Memory B cell (primary cell): Measurements from ENCODE around the gene C14orf180.

Source experiments
- ATAC-seq: fragments of 150-1000 bp; cut with Tn5 transposase; 2 replicates; pipeline ENCODE4 v1.10.0; 2021; ENCODE audit warnings: low read depth, mild to moderate bottlenecking, moderate library complexity
- DNase-seq, 2 donors: peaks; one replicate each; pipeline ENCODE4 v3.0.0; 2022; ENCODE audit warnings: low spot score in 2 of 2
- H3K27ac Mint-ChIP-seq: one replicate; pipeline ENCODE4 v1.8.0; 2022; ENCODE audit warnings: mild to moderate bottlenecking, moderate library complexity, mixed read lengths
- H3K27me3 Mint-ChIP-seq: one replicate; pipeline ENCODE4 v1.8.0; 2022; ENCODE audit warnings: mixed read lengths
- H3K36me3 Mint-ChIP-seq: one replicate; pipeline ENCODE4 v1.8.0; 2022; ENCODE audit warnings: mild to moderate bottlenecking, mixed read lengths
- H3K4me1 Mint-ChIP-seq: one replicate; pipeline ENCODE4 v1.8.0; 2022; ENCODE audit warnings: mixed read lengths
- H3K4me3 Mint-ChIP-seq: one replicate; pipeline ENCODE4 v1.8.0; 2022; ENCODE audit warnings: mild to moderate bottlenecking, moderate library complexity, mixed read lengths
- H3K9me3 Mint-ChIP-seq: one replicate; pipeline ENCODE4 v1.8.0; 2022; ENCODE audit warnings: mixed read lengths

Gene C14orf180

GRCh38 chr14:104603711-104604401 lies 24.3 kb downstream of the C14orf180 start:
- H3K9me3 Mint-ChIP-seq: peaks cover 7% of the 10 kb centered on the region
- no peak overlapping the region for H3K27ac Mint-ChIP-seq
- H3K27me3 Mint-ChIP-seq: peaks cover 26% of the 10 kb centered on the region
- DNase-seq (no peak), ATAC-seq (no peak)
- no peak overlapping the region for H3K4me3 Mint-ChIP-seq
- peaks cover 2% of the 10 kb centered on the region for H3K4me1 Mint-ChIP-seq
- H3K36me3 Mint-ChIP-seq: no peaks in the 10 kb centered on the region

- no peak within 1 kb of the TSS for H3K27ac Mint-ChIP-seq
- H3K4me1 Mint-ChIP-seq: peaks cover 2% of the 10 kb centered on the region
- ATAC-seq (no peak), DNase-seq (no peak)
- H3K36me3 Mint-ChIP-seq: no peaks in the 10 kb centered on the region
- H3K4me3 Mint-ChIP-seq: no peak within 1 kb of the TSS
- peaks cover 23% of the 10 kb centered on the region for H3K27me3 Mint-ChIP-seq
- H3K9me3 Mint-ChIP-seq: peaks cover 7% of the 10 kb centered on the region
Observed at GRCh38 chr14:104604458-104605449, 25.2 kb downstream of the C14orf180 start, which contains the start of gene TMEM179. Gene TMEM179 (minus strand): TSS chr14:104604772. CDS start chr14:104604741, 31 bp downstream.

GRCh38 chr14:104609666-104610065 lies 30.1 kb downstream of the C14orf180 start:
- H3K4me1 Mint-ChIP-seq: no peaks in the 10 kb centered on the region
- no peak for DNase-seq
- H3K9me3 Mint-ChIP-seq: peaks cover 12% of the 10 kb centered on the region
- no peak overlapping the region for H3K4me3 Mint-ChIP-seq
- ATAC-seq: no peak
- peaks cover 19% of the 10 kb centered on the region for H3K27me3 Mint-ChIP-seq
- no peaks in the 10 kb centered on the region for H3K36me3 Mint-ChIP-seq
- H3K27ac Mint-ChIP-seq: no peak overlapping the region

- DNase-seq: no peak
- Mint-ChIP-seq H3K4me1 (no peaks in the 10 kb centered on the region), H3K27me3 (peaks cover 16% of the 10 kb centered on the region), H3K36me3 (no peaks in the 10 kb centered on the region), H3K27ac (no peak overlapping the region), H3K4me3 (no peak overlapping the region), H3K9me3 (peaks cover 12% of the 10 kb centered on the region)
- no peak for ATAC-seq
Observed at GRCh38 chr14:104610749-104611310, 31.3 kb downstream of the C14orf180 start.

GRCh38 chr14:104611881-104612280 lies 32.3 kb downstream of the C14orf180 start:
- ATAC-seq (no peak), DNase-seq (no peak)
- Mint-ChIP-seq H3K27ac (no peak overlapping the region), H3K4me1 (no peaks in the 10 kb centered on the region), H3K27me3 (peaks cover 18% of the 10 kb centered on the region), H3K9me3 (peaks cover 12% of the 10 kb centered on the region), H3K36me3 (no peaks in the 10 kb centered on the region), H3K4me3 (no peak overlapping the region)

GRCh38 chr14:104614126-104614812 lies 34.7 kb downstream of the C14orf180 start:
- Mint-ChIP-seq H3K27me3 (peaks cover 26% of the 10 kb centered on the region), H3K4me3 (no peak overlapping the region), H3K36me3 (no peaks in the 10 kb centered on the region), H3K27ac (no peak overlapping the region), H3K9me3 (peaks cover 5% of the 10 kb centered on the region), H3K4me1 (peaks cover 3% of the 10 kb centered on the region)
- DNase-seq (no peak), ATAC-seq (no peak)

GRCh38 chr14:104624939-104625338 lies 45.4 kb downstream of the C14orf180 start:
- H3K27ac Mint-ChIP-seq: no peak overlapping the region
- peaks cover 10% of the 10 kb centered on the region for H3K36me3 Mint-ChIP-seq
- peaks cover 23% of the 10 kb centered on the region for H3K27me3 Mint-ChIP-seq
- peaks cover 3% of the 10 kb centered on the region for H3K4me1 Mint-ChIP-seq
- H3K9me3 Mint-ChIP-seq: peaks cover 12% of the 10 kb centered on the region
- no peak for ATAC-seq
- no peak overlapping the region for H3K4me3 Mint-ChIP-seq
- no peak for DNase-seq

GRCh38 chr14:104632781-104633180 lies 53.2 kb downstream of the C14orf180 start:
- DNase-seq (no peak), ATAC-seq (no peak)
- H3K36me3 Mint-ChIP-seq: peaks cover 5% of the 10 kb centered on the region
- peaks cover 6% of the 10 kb centered on the region for H3K9me3 Mint-ChIP-seq
- no peak overlapping the region for H3K4me3 Mint-ChIP-seq
- H3K27ac Mint-ChIP-seq: no peak overlapping the region
- H3K4me1 Mint-ChIP-seq: peaks cover 2% of the 10 kb centered on the region
- peaks cover 7% of the 10 kb centered on the region for H3K27me3 Mint-ChIP-seq

- Mint-ChIP-seq H3K36me3 (peaks cover 5% of the 10 kb centered on the region), H3K9me3 (peaks cover 6% of the 10 kb centered on the region), H3K27me3 (peaks cover 9% of the 10 kb centered on the region), H3K4me1 (peaks cover 2% of the 10 kb centered on the region), H3K4me3 (no peak overlapping the region), H3K27ac (no peak overlapping the region)
- no peak for ATAC-seq
- no peak for DNase-seq
Observed at GRCh38 chr14:104633276-104634137, 53.9 kb downstream of the C14orf180 start.

- ATAC-seq (no peak), DNase-seq (no peak)
- Mint-ChIP-seq H3K4me1 (peaks cover 2% of the 10 kb centered on the region), H3K36me3 (peaks cover 1% of the 10 kb centered on the region), H3K27ac (no peak overlapping the region), H3K9me3 (peaks cover 3% of the 10 kb centered on the region), H3K4me3 (no peak overlapping the region), H3K27me3 (peaks cover 6% of the 10 kb centered on the region)
Observed at GRCh38 chr14:104634138-104634760, 54.7 kb downstream of the C14orf180 start.

- Mint-ChIP-seq H3K36me3 (peaks cover 1% of the 10 kb centered on the region), H3K27me3 (peaks cover 6% of the 10 kb centered on the region), H3K27ac (no peak overlapping the region), H3K4me1 (peaks cover 5% of the 10 kb centered on the region), H3K4me3 (no peak overlapping the region), H3K9me3 (peaks cover 2% of the 10 kb centered on the region)
- ATAC-seq: no peak
- no peak for DNase-seq
Observed at GRCh38 chr14:104634886-104635570, 55.5 kb downstream of the C14orf180 start.

GRCh38 chr14:104635717-104636116 lies 56.2 kb downstream of the C14orf180 start:
- H3K9me3 Mint-ChIP-seq: no peaks in the 10 kb centered on the region
- peaks cover 1% of the 10 kb centered on the region for H3K36me3 Mint-ChIP-seq
- peaks cover 5% of the 10 kb centered on the region for H3K4me1 Mint-ChIP-seq
- DNase-seq (no peak), ATAC-seq (no peak)
- no peak overlapping the region for H3K4me3 Mint-ChIP-seq
- peaks cover 6% of the 10 kb centered on the region for H3K27me3 Mint-ChIP-seq
- no peak overlapping the region for H3K27ac Mint-ChIP-seq
